Osteocyte (in vitro differentiated cells): ENCODE results near the gene EMB. TPM values are rescaled to one million over a fixed set of nuclear protein-coding genes. Genes with fewer than 3 reads are reported as not detected.
"Not testable (repeated sequence)": the region's sequence is repeated elsewhere in the genome, so short reads cannot be mapped to it uniquely, and the experiment has no call there.

Source experiments
- DNase-seq: peaks from one replicate; pipeline ENCODE4 v3.0.0; 2021; ENCODE audit warnings: mixed read lengths; ENCODE audit not compliant: unreplicated experiment; ENCODE audit errors: extremely low spot score
- H3K27ac Mint-ChIP-seq: one replicate; pipeline ENCODE4 v1.8.0; 2021; ENCODE audit warnings: mild to moderate bottlenecking, mixed read lengths; ENCODE audit not compliant: unreplicated experiment
- H3K27me3 Mint-ChIP-seq: one replicate; pipeline ENCODE4 v1.8.0; 2021; ENCODE audit warnings: mixed read lengths; ENCODE audit not compliant: unreplicated experiment
- H3K36me3 Mint-ChIP-seq: one replicate; pipeline ENCODE4 v1.8.0; 2021; ENCODE audit warnings: mixed read lengths; ENCODE audit not compliant: unreplicated experiment
- H3K4me1 Mint-ChIP-seq: one replicate; pipeline ENCODE4 v1.8.0; 2021; ENCODE audit warnings: mixed read lengths; ENCODE audit not compliant: unreplicated experiment
- H3K4me3 Mint-ChIP-seq: one replicate; pipeline ENCODE4 v1.8.0; 2021; ENCODE audit warnings: mild to moderate bottlenecking, moderate library complexity, mixed read lengths; ENCODE audit not compliant: unreplicated experiment
- H3K9me3 Mint-ChIP-seq: one replicate; pipeline ENCODE4 v1.8.0; 2021; ENCODE audit warnings: mixed read lengths; ENCODE audit not compliant: unreplicated experiment
- CTCF ChIP-seq: fragments of 200-600 bp; sonication (generic); IDR thresholded peaks from 2 replicates; pipeline ENCODE4 v1.5.0; 2021; ENCODE audit warnings: antibody characterized with exemption, mild to moderate bottlenecking, moderate library complexity
- total RNA-seq: library from RNA; stranded (reverse); gene quantifications from 2 replicates; pipeline ENCODE4 v1.2.1, GENCODE V29; 2021

EMB gene
- total RNA-seq, 1 donor from 2014 or later: 3.7 TPM

- Mint-ChIP-seq H3K27me3 (no peaks in the 10 kb centered on the region), H3K27ac (no peak overlapping the region), H3K9me3 (peaks cover 44% of the 10 kb centered on the region), H3K4me3 (no peak overlapping the region), H3K36me3 (no peaks in the 10 kb centered on the region), H3K4me1 (no peaks in the 10 kb centered on the region)
- TF ChIP-seq CTCF: no peak
- DNase-seq: no peak
Observed at GRCh38 chr5:50365426-50366251, 75.4 kb downstream of the EMB start.

GRCh38 chr5:50364535-50365309 is 76.4 kb downstream of the EMB start:
- not testable (repeated sequence) for H3K27me3 Mint-ChIP-seq, DNase-seq, H3K27ac Mint-ChIP-seq, H3K36me3 Mint-ChIP-seq, H3K4me1 Mint-ChIP-seq, H3K4me3 Mint-ChIP-seq
- peaks cover 45% of the 10 kb centered on the region for H3K9me3 Mint-ChIP-seq

GRCh38 chr5:50359187-50359586 is 81.9 kb downstream of the EMB start:
- H3K36me3 Mint-ChIP-seq: no peaks in the 10 kb centered on the region
- H3K4me3 Mint-ChIP-seq: no peak overlapping the region
- no peaks in the 10 kb centered on the region for H3K27me3 Mint-ChIP-seq
- DNase-seq: no peak
- H3K9me3 Mint-ChIP-seq: peaks cover 26% of the 10 kb centered on the region
- H3K27ac Mint-ChIP-seq: no peak overlapping the region
- no peak for TF ChIP-seq CTCF
- H3K4me1 Mint-ChIP-seq: no peaks in the 10 kb centered on the region

GRCh38 chr5:50352382-50352781 is 88.7 kb downstream of the EMB start:
- DNase-seq: no peak
- Mint-ChIP-seq H3K9me3 (peaks cover under 1% of the 10 kb centered on the region), H3K36me3 (no peaks in the 10 kb centered on the region), H3K27me3 (no peaks in the 10 kb centered on the region), H3K4me3 (no peak overlapping the region), H3K27ac (no peak overlapping the region), H3K4me1 (no peaks in the 10 kb centered on the region)
- TF ChIP-seq CTCF: no peak

Other genes with a start within 250 kb of the EMB start
- gene PARP8, start 225.3 kb upstream of the EMB start, total RNA-seq: 23.9 and 24.8 TPM in 2 replicates